NK-92 (cell line): Measurements from ENCODE around the gene ECD.

ENCODE experiments used
- DNase-seq: peaks from one replicate; lab custom pipeline; 2025; ENCODE audit not compliant: unreplicated experiment; lab: John Stamatoyannopoulos, UW

The ECD gene

DNA sequence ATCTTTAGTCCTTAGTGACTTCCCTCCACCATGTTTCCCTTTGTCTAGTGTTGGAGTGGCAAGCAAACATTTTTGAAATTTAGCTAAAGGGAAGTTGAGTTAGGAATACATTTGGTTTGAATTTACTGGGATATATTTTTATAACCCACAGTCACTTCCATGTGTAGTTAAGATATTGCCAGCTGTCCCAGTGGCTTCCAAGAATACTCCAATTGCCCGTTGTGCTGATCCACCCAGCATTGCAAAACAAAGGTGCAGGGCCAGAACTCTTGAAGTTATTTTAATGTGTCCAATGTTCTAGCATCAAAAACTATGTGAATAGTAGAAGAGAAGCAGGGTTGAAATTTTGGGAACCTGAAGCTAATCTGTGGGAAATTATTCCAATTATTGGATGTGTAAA lies 68.7 kb downstream of the ECD start:
- no peak for DNase-seq

DNA sequence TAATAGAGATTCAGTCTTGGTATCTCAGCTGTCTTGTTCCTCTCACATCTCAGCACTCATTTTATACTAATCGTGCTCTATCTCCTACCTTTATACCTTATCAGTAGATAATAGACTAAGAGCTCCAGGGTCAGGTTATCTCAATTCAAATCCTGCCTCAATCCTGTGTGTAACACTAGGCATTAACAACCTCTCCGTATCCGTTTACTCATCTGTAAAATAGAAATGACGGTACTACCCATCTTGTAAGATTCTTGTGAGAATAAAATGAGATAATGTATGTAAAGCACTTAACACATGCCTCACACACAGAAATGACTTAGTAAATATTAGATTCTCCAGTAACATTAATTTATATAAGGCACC lies 70.5 kb downstream of the ECD start:
- DNase-seq = no peak

- peak; percentile 89 for DNase-seq
Measured at GRCh38 chr10:73096449-73097304, 71.1 kb downstream of the ECD start, which contains the start of gene P4HA1. Gene P4HA1 (minus strand): TSS chr10:73096866. CDS start chr10:73074883, 21,983 bp downstream.

GRCh38 chr10:73096041-73096448 lies 71.8 kb downstream of the ECD start:
- DNase-seq = no peak

DNA sequence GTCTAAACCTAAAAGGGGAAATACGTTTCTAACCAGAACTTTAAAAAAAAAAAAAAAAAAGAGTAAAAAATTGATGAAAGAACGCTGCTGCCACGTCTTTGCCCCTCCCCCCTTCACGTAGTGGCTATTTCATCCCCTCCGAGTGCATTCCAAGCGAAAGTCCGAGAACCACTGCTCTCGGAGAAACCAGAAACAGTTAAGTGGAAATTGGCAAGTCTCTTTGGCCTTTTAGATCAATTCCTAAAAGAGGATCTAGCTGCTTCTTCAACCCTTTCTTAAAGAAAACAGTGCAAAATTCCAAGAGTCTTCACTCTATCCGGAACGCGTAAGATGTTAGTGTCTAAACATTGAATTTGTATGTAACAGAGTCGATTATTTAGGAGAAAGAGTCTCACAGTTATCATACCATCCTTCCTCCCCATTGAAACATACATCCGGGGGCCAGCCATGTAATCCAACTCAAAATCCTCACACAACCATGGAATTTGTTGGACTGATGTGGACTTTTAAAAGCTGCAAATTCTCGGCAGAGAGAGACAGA lies 72.3 kb downstream of the ECD start:
- DNase-seq = no peak

GRCh38 chr10:73094986-73095480 lies 72.8 kb downstream of the ECD start:
- DNase-seq = no peak

- no peak for DNase-seq
Measured at GRCh38 chr10:73093922-73094850, 73.6 kb downstream of the ECD start.

DNA sequence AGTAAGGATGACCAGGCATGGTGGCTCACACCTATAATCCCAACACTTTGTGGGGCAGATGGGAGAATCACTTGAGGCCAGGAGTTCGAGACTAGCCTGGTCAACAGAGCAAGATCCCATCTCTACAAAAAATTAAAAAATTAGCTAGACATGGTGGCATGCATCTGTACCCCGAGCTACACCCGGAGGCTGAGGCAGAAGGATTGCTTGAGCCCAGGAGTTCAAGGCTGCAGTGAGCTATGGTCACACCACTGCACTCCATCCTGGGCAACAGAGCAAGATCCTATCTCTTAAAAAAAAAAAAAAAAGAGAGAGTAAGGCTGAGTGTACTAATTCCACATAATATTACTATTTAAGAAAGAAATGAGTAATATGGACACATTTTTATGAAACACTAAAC lies 75.0 kb downstream of the ECD start:
- no peak for DNase-seq

DNA sequence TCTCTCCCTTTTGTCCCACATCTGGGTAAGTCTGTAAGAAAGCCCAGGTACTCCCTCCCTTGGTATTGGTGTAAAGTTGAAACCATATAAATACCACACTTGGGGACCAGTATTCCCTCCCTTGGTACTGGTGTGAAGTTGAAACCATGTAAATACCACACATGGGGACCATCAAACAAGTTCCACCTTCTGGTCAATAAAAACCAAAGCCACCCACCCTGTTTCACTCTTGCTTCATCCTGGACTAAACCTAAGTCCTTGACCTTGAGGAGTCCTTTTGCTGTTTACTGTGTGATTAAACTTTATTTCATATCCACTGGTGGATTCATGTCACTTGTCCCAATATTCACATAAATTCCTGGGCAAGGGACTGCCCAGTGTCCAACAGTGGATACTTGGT lies 79.5 kb downstream of the ECD start:
- no peak for DNase-seq

- no peak for DNase-seq
Measured at GRCh38 chr10:73086816-73087215, 81.0 kb downstream of the ECD start.

GRCh38 chr10:73084209-73084608 lies 83.6 kb downstream of the ECD start:
- DNase-seq = no peak
